GM23338 (cell line): ENCODE data around the gene SLC25A41. TPM values are rescaled to one million over a fixed set of nuclear protein-coding genes. Genes with fewer than 3 reads are reported as not detected.

ENCODE experiments used
- ATAC-seq: fragments of 200-7000 bp; cut with Tn5 transposase; 3 replicates; pipeline ENCODE4 v1.9.1; 2020
- DNase-seq: peaks from one replicate; pipeline ENCODE4 v3.0.0-alpha.2; 2015; ENCODE audit warnings: low spot score
- H2AFZ ChIP-seq: fragments of 200-600 bp; sonication (generic); 2 replicates; pipeline ENCODE4 v1.8.0; 2016; ENCODE audit warnings: antibody characterized with exemption, mild to moderate bottlenecking, moderate library complexity
- H3F3A ChIP-seq: fragments of 200-600 bp; sonication (generic); replicated peaks from 2 replicates; pipeline ENCODE4 v1.8.0; 2017; ENCODE audit warnings: antibody characterized with exemption, mixed run types, low read depth
- H3K27ac ChIP-seq: fragments of 200-600 bp; sonication (generic); 2 replicates; pipeline ENCODE4 v1.6.1; 2016; ENCODE audit warnings: low read depth
- H3K27me3 ChIP-seq: fragments of 200-600 bp; sonication (generic); 2 replicates; pipeline ENCODE4 v1.8.0; 2016; ENCODE audit warnings: mild to moderate bottlenecking, mixed run types, moderate library complexity; ENCODE audit not compliant: insufficient read depth
- H3K36me3 ChIP-seq: fragments of 200-600 bp; sonication (generic); 2 replicates; pipeline ENCODE4 v1.8.0; 2016; ENCODE audit warnings: mild to moderate bottlenecking; ENCODE audit not compliant: insufficient read depth
- H3K4me1 ChIP-seq: fragments of 200-600 bp; sonication (generic); 2 replicates; pipeline ENCODE4 v1.8.0; 2016; ENCODE audit warnings: mild to moderate bottlenecking, moderate library complexity; ENCODE audit not compliant: insufficient read depth
- H3K4me2 ChIP-seq: fragments of 200-600 bp; sonication (generic); 2 replicates; pipeline ENCODE4 v1.7.1; 2017; ENCODE audit warnings: mixed run types
- H3K4me3 ChIP-seq: fragments of 200-600 bp; sonication (generic); 2 replicates; pipeline ENCODE4 v1.6.1; 2016; ENCODE audit warnings: mixed run types
- H3K79me2 ChIP-seq: fragments of 200-600 bp; sonication (generic); replicated peaks from 2 replicates; pipeline ENCODE4 v1.8.0; 2017; ENCODE audit warnings: mild to moderate bottlenecking; ENCODE audit not compliant: insufficient read depth
- H3K9me2 ChIP-seq: fragments of 200-600 bp; sonication (generic); 2 replicates; pipeline ENCODE4 v1.8.0; 2017; ENCODE audit not compliant: insufficient read depth
- H4K20me1 ChIP-seq: fragments of 200-600 bp; sonication (generic); replicated peaks from 2 replicates; pipeline ENCODE4 v1.8.0; 2017; ENCODE audit warnings: mild to moderate bottlenecking; ENCODE audit not compliant: insufficient read depth
- H3K27ac Mint-ChIP-seq: 2 replicates; pipeline ENCODE4 v1.8.0; 2020; ENCODE audit warnings: inconsistent platforms, mild to moderate bottlenecking, moderate library complexity, mixed read lengths
- H3K27me3 Mint-ChIP-seq: 3 replicates; pipeline ENCODE4 v1.8.0; 2022; ENCODE audit warnings: low read depth, mild to moderate bottlenecking, moderate library complexity, mixed read lengths, inconsistent platforms; ENCODE audit not compliant: insufficient read depth, poor library complexity
- H3K36me3 Mint-ChIP-seq: 3 replicates; pipeline ENCODE4 v1.8.0; 2021; ENCODE audit warnings: low read depth, mild to moderate bottlenecking, inconsistent platforms, moderate library complexity, mixed read lengths
- H3K4me1 Mint-ChIP-seq: 3 replicates; pipeline ENCODE4 v1.8.0; 2020; ENCODE audit warnings: mild to moderate bottlenecking, inconsistent platforms, mixed read lengths
- H3K4me3 Mint-ChIP-seq: 3 replicates; pipeline ENCODE4 v1.8.0; 2021; ENCODE audit warnings: moderate library complexity, mild to moderate bottlenecking, inconsistent platforms, mixed read lengths
- H3K9me3 Mint-ChIP-seq: 3 replicates; pipeline ENCODE4 v1.8.0; 2020; ENCODE audit warnings: moderate library complexity, mild to moderate bottlenecking, inconsistent platforms, mixed read lengths
- CREB1 ChIP-seq: fragments of 250-450 bp; sonication (Bioruptor Pico); IDR thresholded peaks from 2 replicates; pipeline ENCODE4 v1.5.0; 2020; ENCODE audit warnings: low read depth, mild to moderate bottlenecking, moderate library complexity
- CTCF ChIP-seq, 2 experiments: fragments of 200-600 bp in 1 of 2; sonication (generic) in 1 of 2; conservative IDR thresholded peaks; 2 replicates each; pipeline versions ENCODE4 v1.5.1 to v1.6.1; 2016 to 2017; ENCODE audit warnings: antibody characterized with exemption in 2 of 2, low read depth in 2 of 2, mild to moderate bottlenecking in 2 of 2, moderate library complexity in 1 of 2
- ETS1 ChIP-seq: IDR thresholded peaks from 2 replicates; pipeline ENCODE4 v1.6.1; 2016; ENCODE audit warnings: antibody characterized with exemption
- EZH2 ChIP-seq: fragments of 200-600 bp; sonication (generic); IDR thresholded peaks from one replicate; pipeline ENCODE4 v1.8.0; 2017; ENCODE audit warnings: antibody characterized with exemption, mild to moderate bottlenecking, low read depth; ENCODE audit not compliant: unreplicated experiment
- EZH2phosphoT487 ChIP-seq: fragments of 200-600 bp; sonication (generic); IDR thresholded peaks from one replicate; pipeline ENCODE4 v1.8.1; 2018; ENCODE audit warnings: antibody characterized with exemption; ENCODE audit not compliant: unreplicated experiment
- JUNB ChIP-seq: IDR thresholded peaks from one replicate; pipeline ENCODE4 v1.6.1; 2016; ENCODE audit warnings: antibody characterized with exemption; ENCODE audit not compliant: unreplicated experiment
- NANOG ChIP-seq: IDR thresholded peaks from 2 replicates; pipeline ENCODE4 v1.6.1; 2016; ENCODE audit warnings: antibody characterized with exemption, borderline replicate concordance
- POLR2AphosphoS5 ChIP-seq: IDR thresholded peaks from 2 replicates; pipeline ENCODE4 v1.6.1; 2016; ENCODE audit warnings: antibody characterized with exemption, low read depth
- REST ChIP-seq: IDR thresholded peaks from one replicate; pipeline ENCODE4 v1.6.1; 2018; ENCODE audit warnings: antibody characterized with exemption; ENCODE audit not compliant: unreplicated experiment
- STAT1 ChIP-seq: IDR thresholded peaks from one replicate; pipeline ENCODE4 v1.6.1; 2016; ENCODE audit warnings: antibody characterized with exemption; ENCODE audit not compliant: unreplicated experiment
- ZNF114 ChIP-seq: fragments of 250-450 bp; sonication (Bioruptor Pico); IDR thresholded peaks from 2 replicates; pipeline ENCODE4 v1.5.0; 2020; ENCODE audit warnings: mild to moderate bottlenecking, moderate library complexity
- ZNF331 ChIP-seq: fragments of 250-450 bp; sonication (Bioruptor Pico); IDR thresholded peaks from 2 replicates; pipeline ENCODE4 v1.5.0; 2020; ENCODE audit warnings: low read depth, mild to moderate bottlenecking, moderate library complexity
- ZNF462 ChIP-seq: fragments of 250-450 bp; sonication (Bioruptor Pico); IDR thresholded peaks from 2 replicates; pipeline ENCODE4 v1.5.0; 2020; ENCODE audit warnings: mild to moderate bottlenecking, moderate library complexity
- polyA plus RNA-seq: library from polyadenylated mRNA; unstranded; fragments of >200 nt; fragmentation: Nextera tagmentation; extraction: Ambion mirVana; gene quantifications from 2 replicates; pipeline ENCODE4 v1.2.1, GENCODE V29; 2016
- total RNA-seq: library from RNA; depleted of rRNA; stranded (reverse); fragments of >200 nt; shearing (Covaris generic); gene quantifications from 2 replicates; pipeline ENCODE4 v1.2.3, GENCODE V29; 2014

SLC25A41 gene
- total and polyA plus RNA-seq, 2 experiments from 2014 or later: 0.24 to 0.35 TPM

- Mint-ChIP-seq H3K4me1 (peaks cover 21% of the 10 kb centered on the region), H3K27ac (no peak overlapping the region), H3K27me3 (peaks cover 10% of the 10 kb centered on the region), H3K36me3 (peaks cover 69% of the 10 kb centered on the region), H3K4me3 (no peak overlapping the region), H3K9me3 (no peaks in the 10 kb centered on the region; the same call in 2 of the 3 replicates)
- ATAC-seq (no peak), DNase-seq (peak; percentile 27)
- Histone ChIP-seq H3K4me2 (no peak overlapping the region), H3K36me3 (peaks cover 26% of the 10 kb centered on the region), H3K4me1 (peaks cover 10% of the 10 kb centered on the region), H3F3A (peaks cover 24% of the 10 kb centered on the region), H3K79me2 (peaks cover 19% of the 10 kb centered on the region), H3K27ac (peak overlapping the region; percentile 94), H3K4me3 (no peak overlapping the region), H4K20me1 (peaks cover 19% of the 10 kb centered on the region; the same call in 1 of the 2 replicates), H2AFZ (no peak overlapping the region), H3K27me3 (no peaks in the 10 kb centered on the region), H3K9me2 (no peaks in the 10 kb centered on the region)
- TF ChIP-seq JUNB (no peak), ZNF331 (CRISPR knock-in tag) (no peak), STAT1 (no peak), EZH2 (no peak), REST (no peak), CREB1 (CRISPR knock-in tag) (no peak), ZNF114 (no peak), EZH2phosphoT487 (no peak), CTCF (conservative IDR thresholded peaks at IDR 0.05; ENCODE audit: low read depth in 2 of 2) (no peak; a peak in 1 of 4 replicates), ETS1 (no peak), ZNF462 (no peak), NANOG (no peak), POLR2AphosphoS5 (no peak)
Measured at GRCh38 chr19:6414793-6415590, 18.6 kb downstream of the SLC25A41 start.
